Adrenal gland (tissue), 12 donors: ENCODE results near the gene USP22. TPM values are rescaled to one million over a fixed set of nuclear protein-coding genes. Genes with fewer than 3 reads are reported as not detected.

Experiments used
- DNase-seq, 7 donors: peaks; one replicate each; pipeline ENCODE4 v3.0.0-alpha.2; 2019 to 2020
- H3K27ac ChIP-seq, 5 donors: fragments of 200-600 bp; sonication (generic) in 4 of 5; 1 replicate in 3 of 5; 2 replicates in 2 of 5; pipeline versions ENCODE4 v1.5.1 to v1.8.0; 2016 to 2020; ENCODE audit warnings: mild to moderate bottlenecking in 1 of 5
- H3K27me3 ChIP-seq: fragments of 200-600 bp; 2 replicates; pipeline ENCODE4 v1.8.0; 2021
- H3K36me3 ChIP-seq, 2 donors: fragments of 200-600 bp; replicated peaks in 1 of 2; 1 replicate in 1 of 2; 2 replicates in 1 of 2; pipeline versions ENCODE4 v1.5.1 to v1.8.0; 2018 to 2022
- H3K4me1 ChIP-seq, 2 donors: fragments of 200-600 bp; replicated peaks in 1 of 2; 1 replicate in 1 of 2; 2 replicates in 1 of 2; pipeline versions ENCODE4 v1.5.1 to v1.8.0; 2018 to 2021
- H3K4me3 ChIP-seq, 4 donors: fragments of 200-600 bp; sonication (generic) in 3 of 4; one replicate each; pipeline ENCODE4 v1.5.1; 2016 to 2018
- H3K9me3 ChIP-seq, 3 donors: fragments of 200-600 bp; sonication (generic) in 1 of 3; replicated peaks in 1 of 3; 1 replicate in 2 of 3; 2 replicates in 1 of 3; pipeline versions ENCODE4 v1.5.1 to v1.8.0; 2016 to 2021
- CTCF ChIP-seq, 6 experiments: fragments of 450-650 bp in 4 of 6; fragments of 200-600 bp in 2 of 6; sonication (generic) in 1 of 6; IDR thresholded peaks; 1 replicate in 5 of 6; 2 replicates in 1 of 6; pipeline versions ENCODE4 v1.5.1 to v1.8.0; 2016 to 2021; ENCODE audit warnings: antibody characterized with exemption in 6 of 6, mild to moderate bottlenecking in 2 of 6, moderate library complexity in 1 of 6
- POLR2A ChIP-seq, 2 donors: fragments of 450-650 bp; IDR thresholded peaks; one replicate each; pipeline ENCODE4 v1.6.1; 2017; ENCODE audit warnings: antibody characterized with exemption in 2 of 2, mild to moderate bottlenecking in 2 of 2, moderate library complexity in 1 of 2
- whole genome bisulfite sequencing, 4 donors: extraction: QIAGEN DNeasy Blood & Tissue Kit in 2 of 4; methylation state at CpG; one replicate each; pipeline versions ENCODE4 v1.1.5 to v1.1.7; 2013 to 2017; 5-methylcytosine and 5-hydroxymethylcytosine counted together
- intact Hi-C, 2 donors: fragments of 100-400 bp; cut with DNase I; formaldehyde crosslinking; loops; one replicate each; pipeline versions ENCODE4 v1.14.1 to v1.15.0; 2022 to 2023
- polyA plus RNA-seq, 3 donors: library from polyadenylated mRNA; stranded (reverse); fragments of 200-250 nt in 2 of 3; fragments of 350-450 nt in 1 of 3; fragmentation: Illumina TruSeq in 1 of 3; extraction: RNeasy Lipid Tissue Mini Kit (QIAGEN cat#74804) in 1 of 3; gene quantifications; one replicate each; pipeline ENCODE4 v1.2.3, GENCODE V29; 2013 to 2014
- total RNA-seq, 9 donors: library from RNA; depleted of rRNA in 4 of 9; stranded (reverse); fragments of >200 nt in 4 of 9; fragments of 120-200 nt in 1 of 9; fragmentation: NEBNext Ultra II Directional in 1 of 9; extraction: Animal tissue kit (Norgen Biotek cat#: 25700) in 1 of 9; gene quantifications; one replicate each; pipeline versions ENCODE4 v1.1.0 to v1.2.4, GENCODE V29; 2013 to 2023
- donor health status: healthy with polysubstance abuse.
- donor health status: Bipolar disorder and iron deficiency.
- donor health status: DM: yes; HTN: yes; CAD: no.
- donor health status: DM: no; HTN: no; CAD: no.
- donor health status: DM: no; HTN: no; CAD: no.
- donor health status: DM: yes; HTN: yes; CAD: no.

The USP22 gene
- total and polyA plus RNA-seq, 12 donors, result 43.0 to 250 (median 223) TPM

GRCh38 chr17:20975566-20975965 is 67.2 kb downstream of the USP22 start:
- 33 to 55% (median 45%) methylated on average over 1 of the region's 1 CpG for WGBS, 4 donors
- intact Hi-C loops, result no loop called here
- H3K27ac ChIP-seq, result no peak overlapping the region

GRCh38 chr17:20970329-20970728 is 72.5 kb downstream of the USP22 start:
- intact Hi-C loops, result no loop called here
- DNase-seq, result no peak
- TF ChIP-seq POLR2A (IDR thresholded peaks at IDR 0.05) (no peak), CTCF (IDR thresholded peaks at IDR 0.05) (no peak)
- Histone ChIP-seq H3K9me3 (no peaks in the 10 kb centered on the region), H3K4me1 (no peaks in the 10 kb centered on the region), H3K4me3 (no peak overlapping the region), H3K27me3 (no peaks in the 10 kb centered on the region), H3K27ac (no peak overlapping the region), H3K36me3 (no peaks in the 10 kb centered on the region)
- WGBS, 4 donors, result 69 to 76% (median 74%) methylated on average over 4 of the region's 4 CpGs

More at GRCh38 chr17:20975566-20975965, 67.2 kb downstream of the USP22 start:
- Histone ChIP-seq H3K27me3 (peaks cover 9% of the 10 kb centered on the region), H3K4me3 (no peak overlapping the region), H3K4me1 (no peaks in the 10 kb centered on the region), H3K9me3 (no peaks in the 10 kb centered on the region), H3K36me3 (no peaks in the 10 kb centered on the region)
- DNase-seq, result no peak
- TF ChIP-seq POLR2A (IDR thresholded peaks at IDR 0.05) (no peak), CTCF (IDR thresholded peaks at IDR 0.05) (no peak)

- Histone ChIP-seq H3K4me3 (no peak overlapping the region), H3K27ac (no peak overlapping the region), H3K36me3 (no peaks in the 10 kb centered on the region), H3K27me3 (no peaks in the 10 kb centered on the region), H3K9me3 (no peaks in the 10 kb centered on the region), H3K4me1 (no peaks in the 10 kb centered on the region)
- TF ChIP-seq POLR2A (IDR thresholded peaks at IDR 0.05) (no peak), CTCF (IDR thresholded peaks at IDR 0.05) (no peak)
- intact Hi-C loops, result no loop called here
- DNase-seq, result no peak
- WGBS, 4 donors, result 88 to 96% (median 91%) methylated on average over 5 to 8 of the region's 8 CpGs
Observed at GRCh38 chr17:20968913-20969616, 73.7 kb downstream of the USP22 start.

GRCh38 chr17:20967776-20968175 is 75.0 kb downstream of the USP22 start:
- H3K4me3 ChIP-seq, result no peak overlapping the region
- no peaks in the 10 kb centered on the region for H3K27me3 ChIP-seq
- no peak for DNase-seq
- no peaks in the 10 kb centered on the region for H3K4me1 ChIP-seq
- WGBS, 4 donors, result 80 to 93% (median 89%) methylated on average over 3 of the region's 3 CpGs
- no peak for TF ChIP-seq CTCF (IDR thresholded peaks at IDR 0.05)
- no peak for TF ChIP-seq POLR2A (IDR thresholded peaks at IDR 0.05)
- no peaks in the 10 kb centered on the region for H3K9me3 ChIP-seq
- intact Hi-C loops, result no loop called here
- H3K36me3 ChIP-seq, result no peaks in the 10 kb centered on the region
- H3K27ac ChIP-seq, result no peak overlapping the region
